DOHH2 (cell line): ENCODE data around the gene TMEM45B.

Experiments used
- EZH2phosphoT487 ChIP-seq: fragments of 200-600 bp; sonication (generic); IDR thresholded peaks from 2 replicates; pipeline ENCODE4 v1.6.1; 2017; ENCODE audit warnings: borderline replicate concordance, mild to moderate bottlenecking, antibody characterized with exemption, low read length, moderate library complexity, mixed read lengths
- TF ChIP-seq, protein P1 (sequence below): fragments of 200-600 bp; sonication (generic); IDR thresholded peaks from one replicate; pipeline ENCODE4 v1.5.1; 2014; ENCODE audit warnings: antibody characterized with exemption, mild to moderate bottlenecking, low read depth, low read length; ENCODE audit not compliant: poor library complexity, severe bottlenecking

DNA sequence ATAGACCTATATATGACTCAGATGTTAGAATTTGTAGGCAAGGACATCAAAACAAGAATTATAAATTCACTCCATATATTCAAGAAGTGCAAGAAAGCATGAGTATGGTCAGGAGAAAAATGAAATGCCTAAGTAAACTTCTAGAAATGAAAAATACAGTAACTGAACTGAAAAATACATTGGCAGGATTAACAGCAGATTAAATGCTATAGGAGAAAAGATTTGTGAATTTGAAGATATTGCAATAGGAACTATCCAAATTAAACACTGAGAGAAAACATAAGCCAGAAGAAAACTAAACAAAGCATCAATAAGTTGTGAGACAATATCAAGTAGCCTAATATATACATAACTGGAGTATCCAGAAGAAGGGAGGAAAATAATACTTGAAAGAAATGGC lies 46.6 kb upstream of the TMEM45B start:
- TF ChIP-seq, protein P1, sequence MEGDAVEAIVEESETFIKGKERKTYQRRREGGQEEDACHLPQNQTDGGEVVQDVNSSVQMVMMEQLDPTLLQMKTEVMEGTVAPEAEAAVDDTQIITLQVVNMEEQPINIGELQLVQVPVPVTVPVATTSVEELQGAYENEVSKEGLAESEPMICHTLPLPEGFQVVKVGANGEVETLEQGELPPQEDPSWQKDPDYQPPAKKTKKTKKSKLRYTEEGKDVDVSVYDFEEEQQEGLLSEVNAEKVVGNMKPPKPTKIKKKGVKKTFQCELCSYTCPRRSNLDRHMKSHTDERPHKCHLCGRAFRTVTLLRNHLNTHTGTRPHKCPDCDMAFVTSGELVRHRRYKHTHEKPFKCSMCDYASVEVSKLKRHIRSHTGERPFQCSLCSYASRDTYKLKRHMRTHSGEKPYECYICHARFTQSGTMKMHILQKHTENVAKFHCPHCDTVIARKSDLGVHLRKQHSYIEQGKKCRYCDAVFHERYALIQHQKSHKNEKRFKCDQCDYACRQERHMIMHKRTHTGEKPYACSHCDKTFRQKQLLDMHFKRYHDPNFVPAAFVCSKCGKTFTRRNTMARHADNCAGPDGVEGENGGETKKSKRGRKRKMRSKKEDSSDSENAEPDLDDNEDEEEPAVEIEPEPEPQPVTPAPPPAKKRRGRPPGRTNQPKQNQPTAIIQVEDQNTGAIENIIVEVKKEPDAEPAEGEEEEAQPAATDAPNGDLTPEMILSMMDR = no peak
- TF ChIP-seq EZH2phosphoT487 = no peak
